Measurements from ENCODE around the gene SAP30BP.

DNA sequence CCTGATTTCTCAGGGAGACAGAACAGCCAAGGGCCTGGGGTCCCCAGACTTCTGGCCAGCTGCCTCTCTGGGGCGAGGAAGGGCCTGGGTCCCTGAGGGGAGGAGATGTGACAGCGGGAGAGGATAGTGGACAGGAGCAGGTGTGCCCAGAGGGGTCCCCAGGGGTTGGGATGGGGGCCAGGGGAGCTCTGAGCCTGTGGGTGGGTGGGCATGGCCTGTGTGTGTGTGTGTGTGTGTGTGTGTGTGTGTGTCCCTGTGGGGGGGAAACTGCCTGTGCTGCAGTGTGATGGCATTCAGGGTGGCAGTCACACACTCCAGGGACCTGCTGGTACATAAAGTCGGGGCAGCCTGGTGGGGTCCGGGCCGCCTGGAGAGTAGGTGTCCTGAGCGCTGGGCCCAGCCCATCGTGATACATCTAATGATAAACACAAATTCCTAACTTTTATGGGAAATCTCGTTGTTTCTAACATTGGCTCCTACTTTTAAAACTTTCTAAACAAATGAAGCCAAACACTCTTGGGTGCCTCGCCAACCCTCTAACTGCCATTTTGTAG is 55.5 kb downstream of the SAP30BP start:
- no peak for TF ChIP-seq CTCF (IDR thresholded peaks at IDR 0.05)
- TF ChIP-seq POLR2A (IDR thresholded peaks at IDR 0.05): no peak

Measured in esophagus squamous epithelium (tissue), 4 donors.